Measurements from ENCODE around the gene PRMT7.

GRCh38 chr16:68400083-68400923 is 89.5 kb downstream of the PRMT7 start:
- TF ChIP-seq CTCF (conservative IDR thresholded peaks at IDR 0.05) (no peak), EZH2 (IDR thresholded peaks at IDR 0.05; ENCODE audit: low read depth) (no peak)
